ENCODE measurements around the gene EP400.

Gene EP400

DNA sequence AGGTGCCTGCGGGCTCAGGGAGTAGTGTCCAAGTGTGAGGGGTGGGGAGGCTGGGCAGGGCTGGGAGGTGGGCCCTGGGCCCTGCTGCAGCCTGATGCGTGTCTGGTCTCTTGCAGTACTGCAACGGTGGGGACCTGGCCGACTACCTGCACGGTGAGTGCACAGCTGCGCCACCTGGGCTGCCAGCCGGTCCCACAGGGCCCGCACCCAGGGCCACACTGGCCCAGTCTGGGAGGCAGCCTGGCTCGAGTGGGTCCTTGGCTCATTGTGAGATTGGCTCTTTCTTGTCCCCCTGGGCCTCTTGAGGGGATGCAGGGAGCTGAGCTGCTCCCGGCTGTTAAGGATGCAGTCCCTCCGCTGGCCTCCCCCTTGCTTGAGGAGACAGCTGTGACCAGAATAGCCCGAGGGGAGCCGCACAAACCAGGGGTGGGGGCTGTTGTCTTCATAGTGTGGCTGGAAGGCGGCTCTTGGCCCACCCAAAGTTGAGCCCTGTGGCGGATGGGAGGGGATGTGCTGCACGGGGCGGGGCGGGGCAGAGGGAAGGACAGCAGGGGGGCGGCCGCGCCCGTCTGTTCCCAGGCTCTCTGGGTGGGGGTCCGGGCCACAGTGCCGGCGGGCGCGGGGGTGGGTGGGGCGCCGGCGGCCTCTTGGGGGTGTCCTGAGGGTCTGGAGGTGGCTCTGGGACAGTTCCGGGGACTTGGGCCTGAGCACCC lies 42.2 kb upstream of the EP400 start:
- Histone ChIP-seq H3K4me1 (ENCODE audit: control insufficient read depth, insufficient read depth, low read length) (no peaks in the 10 kb centered on the region), H3K9me3 (ENCODE audit: control insufficient read depth, low read length) (no peaks in the 10 kb centered on the region), H3K4me3 (ENCODE audit: insufficient read depth, low read depth, low read length) (no peak overlapping the region), H3K27ac (ENCODE audit: insufficient read depth, low read depth, low read length, poor library complexity, severe bottlenecking) (no peak overlapping the region), H3K27me3 (ENCODE audit: control insufficient read depth, insufficient read depth, low read length, poor library complexity, severe bottlenecking) (no peaks in the 10 kb centered on the region), H3K36me3 (ENCODE audit: control insufficient read depth, insufficient read depth, low read length) (peaks cover 27% of the 10 kb centered on the region)
- WGBS, 2 experiments = 94 to 96% methylated on average over 31 of the region's 31 CpGs

DNA sequence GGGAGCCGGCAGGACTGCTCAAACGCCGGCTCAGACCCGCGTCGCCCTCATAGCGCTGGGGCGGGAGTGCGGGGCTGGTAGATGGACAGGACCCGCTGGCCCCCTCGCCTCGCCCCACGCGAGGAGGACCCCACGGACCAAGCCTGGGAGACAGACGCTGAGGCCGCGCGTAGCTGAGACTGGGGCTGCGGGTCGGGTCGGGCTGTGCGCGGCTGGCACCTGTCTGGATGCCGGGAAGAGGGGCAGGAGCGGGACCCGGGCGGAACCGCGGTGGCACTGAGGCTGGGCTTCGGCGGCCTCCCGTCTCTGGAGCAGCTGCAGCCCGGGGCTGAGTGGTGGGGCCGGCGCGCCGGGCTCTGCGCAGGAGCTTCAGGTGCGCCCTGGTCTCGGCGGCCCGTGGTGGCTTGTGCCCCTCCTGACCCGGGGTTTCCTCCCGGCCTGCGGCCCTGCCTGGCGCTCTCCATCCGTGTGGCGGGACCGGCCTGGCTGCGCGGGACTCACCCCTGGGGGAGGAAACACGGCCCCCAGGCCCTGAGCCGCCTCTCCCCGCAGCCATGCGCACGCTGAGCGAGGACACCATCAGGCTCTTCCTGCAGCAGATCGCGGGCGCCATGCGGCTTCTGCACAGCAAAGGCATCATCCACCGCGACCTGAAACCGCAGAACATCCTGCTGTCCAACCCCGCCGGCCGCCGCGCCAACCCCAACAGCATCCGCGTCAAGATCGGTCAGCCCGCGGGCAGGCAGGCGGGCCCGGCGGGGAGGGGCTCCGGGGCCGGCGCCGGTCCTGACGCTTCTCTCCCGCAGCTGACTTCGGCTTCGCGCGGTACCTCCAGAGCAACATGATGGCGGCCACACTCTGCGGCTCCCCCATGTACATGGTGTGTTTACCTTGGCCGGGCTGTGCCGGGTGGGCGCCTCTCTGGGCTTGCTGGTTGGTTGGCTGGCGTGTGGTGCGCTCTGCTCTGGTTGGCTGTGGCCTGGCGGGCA lies 41.4 kb upstream of the EP400 start:
- H3K27ac ChIP-seq (ENCODE audit: insufficient read depth, low read depth, low read length, poor library complexity, severe bottlenecking) = no peak overlapping the region
- no peaks in the 10 kb centered on the region for H3K9me3 ChIP-seq (ENCODE audit: control insufficient read depth, low read length)
- H3K4me1 ChIP-seq (ENCODE audit: control insufficient read depth, insufficient read depth, low read length) = no peaks in the 10 kb centered on the region
- no peak overlapping the region for H3K4me3 ChIP-seq (ENCODE audit: insufficient read depth, low read depth, low read length)
- H3K36me3 ChIP-seq (ENCODE audit: control insufficient read depth, insufficient read depth, low read length) = peaks cover 34% of the 10 kb centered on the region
- H3K27me3 ChIP-seq (ENCODE audit: control insufficient read depth, insufficient read depth, low read length, poor library complexity, severe bottlenecking) = no peaks in the 10 kb centered on the region
- WGBS, 2 experiments = 95 to 96% methylated on average over 96 of the region's 96 CpGs

DNA sequence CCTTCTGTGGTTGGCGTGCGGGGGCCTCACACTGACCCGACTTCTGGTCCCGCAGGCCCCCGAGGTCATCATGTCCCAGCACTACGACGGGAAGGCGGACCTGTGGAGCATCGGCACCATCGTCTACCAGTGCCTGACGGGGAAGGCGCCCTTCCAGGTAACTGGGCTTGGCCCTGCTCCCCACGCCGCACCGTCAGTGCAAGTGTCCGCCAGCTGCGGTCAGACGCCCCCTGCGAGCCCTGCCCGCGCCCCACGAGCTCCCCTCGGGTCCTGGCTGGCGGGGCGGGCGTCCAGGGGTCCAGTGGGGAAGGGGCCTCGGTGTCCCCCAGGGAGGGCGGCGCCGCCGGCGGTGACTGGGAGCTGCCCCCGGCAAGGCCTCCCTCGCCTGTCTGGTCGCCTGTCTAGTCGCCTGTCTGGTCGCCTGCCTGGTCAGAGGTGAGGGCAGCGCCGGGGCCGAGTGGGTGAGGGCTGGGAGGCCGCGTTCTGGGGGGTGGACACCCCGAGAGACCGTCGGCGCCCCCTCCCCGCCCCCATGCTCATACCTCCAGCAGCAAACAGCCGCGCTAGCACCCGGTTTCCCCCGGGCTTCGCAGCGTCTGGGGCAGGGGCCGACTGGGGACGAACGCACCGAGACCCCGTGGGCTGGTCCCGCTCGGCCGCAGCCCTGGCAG lies 40.5 kb upstream of the EP400 start:
- WGBS, 2 experiments = 96 to 97% methylated on average over 61 of the region's 61 CpGs
- H3K9me3 ChIP-seq (ENCODE audit: control insufficient read depth, low read length) = no peaks in the 10 kb centered on the region
- no peak overlapping the region for H3K27ac ChIP-seq (ENCODE audit: insufficient read depth, low read depth, low read length, poor library complexity, severe bottlenecking)
- H3K27me3 ChIP-seq (ENCODE audit: control insufficient read depth, insufficient read depth, low read length, poor library complexity, severe bottlenecking) = no peaks in the 10 kb centered on the region
- no peaks in the 10 kb centered on the region for H3K4me1 ChIP-seq (ENCODE audit: control insufficient read depth, insufficient read depth, low read length)
- peaks cover 35% of the 10 kb centered on the region for H3K36me3 ChIP-seq (ENCODE audit: control insufficient read depth, insufficient read depth, low read length)
- no peak overlapping the region for H3K4me3 ChIP-seq (ENCODE audit: insufficient read depth, low read depth, low read length)

DNA sequence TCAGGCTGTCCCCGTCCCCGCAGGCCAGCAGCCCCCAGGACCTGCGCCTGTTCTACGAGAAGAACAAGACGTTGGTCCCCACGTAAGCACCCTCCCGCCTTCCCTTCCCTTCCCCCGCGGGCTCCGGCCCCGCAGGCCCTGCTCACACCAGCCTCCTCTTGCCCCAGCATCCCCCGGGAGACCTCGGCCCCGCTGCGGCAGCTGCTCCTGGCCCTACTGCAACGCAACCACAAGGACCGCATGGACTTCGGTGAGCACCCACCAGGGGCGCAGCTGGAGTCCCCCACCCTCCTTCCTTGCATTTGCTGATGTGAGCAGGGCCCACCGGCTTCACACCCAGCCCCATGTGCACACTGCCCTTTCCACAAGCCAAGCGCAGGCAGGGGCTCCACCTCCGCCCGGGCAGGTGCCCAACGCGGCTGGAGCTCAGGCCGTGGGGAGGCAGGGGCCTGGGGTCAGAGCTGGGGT lies 40.0 kb upstream of the EP400 start:
- H3K36me3 ChIP-seq (ENCODE audit: control insufficient read depth, insufficient read depth, low read length) = peaks cover 38% of the 10 kb centered on the region
- H3K4me1 ChIP-seq (ENCODE audit: control insufficient read depth, insufficient read depth, low read length) = no peaks in the 10 kb centered on the region
- H3K27ac ChIP-seq (ENCODE audit: insufficient read depth, low read depth, low read length, poor library complexity, severe bottlenecking) = no peak overlapping the region
- H3K4me3 ChIP-seq (ENCODE audit: insufficient read depth, low read depth, low read length) = no peak overlapping the region
- no peaks in the 10 kb centered on the region for H3K27me3 ChIP-seq (ENCODE audit: control insufficient read depth, insufficient read depth, low read length, poor library complexity, severe bottlenecking)
- no peaks in the 10 kb centered on the region for H3K9me3 ChIP-seq (ENCODE audit: control insufficient read depth, low read length)
- 95 to 96% methylated on average over 26 of the region's 26 CpGs for WGBS, 2 experiments

DNA sequence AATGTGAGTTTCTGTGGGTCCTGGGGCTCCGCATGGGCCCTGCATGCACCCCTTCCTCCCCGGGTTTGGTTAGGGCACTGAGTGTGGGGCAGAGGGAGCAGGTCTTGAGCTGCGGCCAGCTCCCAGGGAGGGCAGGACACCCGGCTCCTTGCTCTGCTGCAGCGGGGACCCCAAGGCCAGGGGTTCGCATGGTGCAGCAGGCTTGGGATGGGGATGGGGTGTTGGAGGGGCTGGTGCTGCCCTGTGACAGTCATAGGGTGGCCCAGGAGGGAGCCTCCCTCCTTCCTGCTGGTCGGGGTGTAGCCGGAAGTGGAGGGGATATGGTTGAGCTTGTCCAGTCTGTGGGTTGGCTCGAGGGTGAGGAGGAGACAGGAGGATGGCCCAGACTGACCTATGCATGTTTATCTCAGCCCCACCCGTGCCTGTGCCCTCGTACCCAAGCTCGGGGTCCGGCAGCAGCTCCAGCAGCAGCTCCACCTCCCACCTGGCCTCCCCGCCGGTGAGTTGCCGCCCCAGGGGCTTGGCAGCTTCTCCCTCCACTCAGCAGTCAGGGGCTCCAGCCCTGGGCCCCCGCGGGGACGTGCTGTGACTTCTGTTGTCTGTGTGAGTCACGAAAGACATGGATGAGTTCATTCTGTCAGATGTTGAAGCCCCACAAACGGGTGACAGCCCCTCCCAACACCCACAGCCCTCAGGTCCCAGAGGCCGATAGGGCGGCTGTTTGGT lies 39.3 kb upstream of the EP400 start:
- Histone ChIP-seq H3K27ac (ENCODE audit: insufficient read depth, low read depth, low read length, poor library complexity, severe bottlenecking) (no peak overlapping the region), H3K9me3 (ENCODE audit: control insufficient read depth, low read length) (no peaks in the 10 kb centered on the region), H3K4me1 (ENCODE audit: control insufficient read depth, insufficient read depth, low read length) (no peaks in the 10 kb centered on the region), H3K4me3 (ENCODE audit: insufficient read depth, low read depth, low read length) (no peak overlapping the region), H3K36me3 (ENCODE audit: control insufficient read depth, insufficient read depth, low read length) (peaks cover 41% of the 10 kb centered on the region), H3K27me3 (ENCODE audit: control insufficient read depth, insufficient read depth, low read length, poor library complexity, severe bottlenecking) (no peaks in the 10 kb centered on the region)
- WGBS, 2 experiments = 96% methylated on average over 23 of the region's 23 CpGs

DNA sequence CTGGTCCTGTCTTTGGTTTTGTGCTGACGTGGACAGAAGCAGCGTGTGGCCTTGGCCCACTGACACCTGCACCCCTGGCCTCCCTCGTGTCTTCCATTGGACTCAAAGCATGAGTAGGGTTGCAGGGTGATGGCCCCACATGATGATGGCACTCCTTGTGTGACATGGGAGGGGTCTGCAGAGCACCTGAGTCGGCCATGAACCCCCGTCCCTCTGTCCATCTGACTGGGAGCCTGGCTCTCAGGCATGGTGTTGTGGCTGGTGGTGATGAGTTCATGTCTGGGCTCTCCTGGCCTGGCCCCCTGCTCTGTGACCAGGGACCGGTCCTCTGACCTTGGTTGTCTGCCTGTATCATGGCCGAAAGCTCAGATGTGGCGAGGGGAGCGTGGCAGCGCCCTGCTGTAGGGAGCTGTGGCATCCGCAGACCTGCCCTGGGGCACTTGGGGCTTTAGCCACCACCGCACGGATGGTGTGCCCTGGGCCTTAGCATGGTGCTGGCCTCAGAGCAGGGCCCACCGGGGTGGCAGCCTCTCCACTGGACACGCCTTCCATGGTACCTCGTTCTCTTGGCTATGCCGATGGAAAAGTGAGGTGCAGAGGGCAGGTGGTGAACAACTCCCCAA lies 38.6 kb upstream of the EP400 start:
- Histone ChIP-seq H3K9me3 (ENCODE audit: control insufficient read depth, low read length) (no peaks in the 10 kb centered on the region), H3K27ac (ENCODE audit: insufficient read depth, low read depth, low read length, poor library complexity, severe bottlenecking) (no peak overlapping the region), H3K4me3 (ENCODE audit: insufficient read depth, low read depth, low read length) (no peak overlapping the region), H3K4me1 (ENCODE audit: control insufficient read depth, insufficient read depth, low read length) (no peaks in the 10 kb centered on the region), H3K27me3 (ENCODE audit: control insufficient read depth, insufficient read depth, low read length, poor library complexity, severe bottlenecking) (no peaks in the 10 kb centered on the region), H3K36me3 (ENCODE audit: control insufficient read depth, insufficient read depth, low read length) (peaks cover 44% of the 10 kb centered on the region)
- 95 to 96% methylated on average over 17 of the region's 17 CpGs for WGBS, 2 experiments

DNA sequence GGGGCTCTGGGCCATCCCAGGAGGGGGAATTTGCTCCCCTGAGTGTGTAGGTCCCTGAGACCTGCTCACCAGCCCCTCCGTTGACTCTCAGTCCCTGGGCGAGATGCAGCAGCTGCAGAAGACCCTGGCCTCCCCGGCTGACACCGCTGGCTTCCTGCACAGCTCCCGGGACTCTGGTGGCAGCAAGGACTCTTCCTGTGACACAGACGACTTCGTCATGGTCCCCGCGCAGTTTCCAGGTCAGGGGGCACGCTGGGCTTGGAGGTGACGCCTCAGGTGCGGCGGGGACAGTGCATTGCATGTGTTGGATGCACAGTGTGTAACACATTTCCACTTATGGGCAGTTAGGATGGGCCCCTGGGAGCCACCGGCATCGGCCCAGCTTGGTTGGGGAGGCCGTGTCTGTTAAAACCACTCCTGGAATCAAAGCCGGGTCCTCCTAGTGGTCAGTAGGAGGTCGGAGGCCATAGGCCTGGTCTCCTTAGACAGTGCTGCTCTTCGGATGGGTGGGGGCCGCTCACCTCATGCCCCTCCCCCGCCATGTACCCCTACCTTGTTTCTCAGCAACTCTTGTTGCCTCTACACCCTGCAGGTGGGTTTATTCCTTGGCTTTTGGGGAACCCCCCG lies 37.8 kb upstream of the EP400 start:
- H3K27ac ChIP-seq (ENCODE audit: insufficient read depth, low read depth, low read length, poor library complexity, severe bottlenecking) = no peak overlapping the region
- H3K4me3 ChIP-seq (ENCODE audit: insufficient read depth, low read depth, low read length) = no peak overlapping the region
- no peaks in the 10 kb centered on the region for H3K9me3 ChIP-seq (ENCODE audit: control insufficient read depth, low read length)
- H3K27me3 ChIP-seq (ENCODE audit: control insufficient read depth, insufficient read depth, low read length, poor library complexity, severe bottlenecking) = no peaks in the 10 kb centered on the region
- H3K36me3 ChIP-seq (ENCODE audit: control insufficient read depth, insufficient read depth, low read length) = peaks cover 45% of the 10 kb centered on the region
- H3K4me1 ChIP-seq (ENCODE audit: control insufficient read depth, insufficient read depth, low read length) = no peaks in the 10 kb centered on the region
- WGBS, 2 experiments = 89 to 90% methylated on average over 22 of the region's 22 CpGs

DNA sequence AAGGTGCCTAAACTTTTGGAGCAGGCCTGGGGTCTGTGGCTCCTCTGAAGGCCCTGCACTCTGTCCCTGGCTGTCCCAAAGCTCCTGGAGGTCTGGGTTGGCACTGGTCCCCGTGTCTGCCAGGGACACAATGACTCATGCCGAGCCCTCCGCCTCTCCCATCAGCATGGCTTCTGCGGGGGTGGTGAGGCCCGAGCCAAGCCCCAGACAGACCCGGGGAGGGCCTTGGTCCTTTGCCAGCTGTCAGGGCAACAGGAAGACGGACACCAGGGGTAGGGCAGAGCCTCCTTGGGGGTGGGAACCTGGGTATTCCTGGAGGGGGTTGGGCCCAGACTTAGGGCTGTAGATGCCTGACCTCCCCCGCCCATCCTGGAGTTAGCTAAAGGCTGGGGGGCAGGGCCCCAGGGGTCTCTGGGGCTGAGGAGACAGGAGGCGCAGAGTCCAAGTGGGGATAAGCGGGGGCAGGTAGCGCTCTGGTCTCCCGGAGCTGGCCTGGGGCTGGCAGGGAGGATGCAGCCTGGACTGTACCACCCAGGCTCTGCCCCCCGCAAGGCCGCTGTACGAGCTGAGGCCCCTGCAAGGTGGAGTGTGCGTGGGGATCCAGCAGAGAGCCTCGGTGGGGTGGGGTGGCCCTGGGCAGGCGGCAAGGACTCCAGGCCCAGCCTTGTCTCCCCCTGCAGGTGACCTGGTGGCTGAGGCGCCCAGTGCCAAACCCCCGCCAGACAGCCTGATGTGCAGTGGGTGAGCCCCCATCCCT lies 37.0 kb upstream of the EP400 start:
- WGBS, 2 experiments = 89 to 91% methylated on average over 20 of the region's 20 CpGs
- no peaks in the 10 kb centered on the region for H3K9me3 ChIP-seq (ENCODE audit: control insufficient read depth, low read length)
- no peaks in the 10 kb centered on the region for H3K27me3 ChIP-seq (ENCODE audit: control insufficient read depth, insufficient read depth, low read length, poor library complexity, severe bottlenecking)
- H3K27ac ChIP-seq (ENCODE audit: insufficient read depth, low read depth, low read length, poor library complexity, severe bottlenecking) = no peak overlapping the region
- H3K36me3 ChIP-seq (ENCODE audit: control insufficient read depth, insufficient read depth, low read length) = peaks cover 45% of the 10 kb centered on the region
- H3K4me3 ChIP-seq (ENCODE audit: insufficient read depth, low read depth, low read length) = no peak overlapping the region
- H3K4me1 ChIP-seq (ENCODE audit: control insufficient read depth, insufficient read depth, low read length) = no peaks in the 10 kb centered on the region
